Activated CD8-positive, alpha-beta memory T cell treated with anti-CD3 and anti-CD28 coated beads for 4 hours (primary cell): ENCODE data around the gene SLC12A7.

ENCODE experiments used
- DNase-seq, 2 donors: peaks; one replicate each; pipeline ENCODE4 v3.0.0-alpha.2; 2020; ENCODE audit warnings: low read depth in 2 of 2

The SLC12A7 gene

GRCh38 chr5:1019001-1019905 lies 92.6 kb downstream of the SLC12A7 start:
- DNase-seq = no peak

DNA sequence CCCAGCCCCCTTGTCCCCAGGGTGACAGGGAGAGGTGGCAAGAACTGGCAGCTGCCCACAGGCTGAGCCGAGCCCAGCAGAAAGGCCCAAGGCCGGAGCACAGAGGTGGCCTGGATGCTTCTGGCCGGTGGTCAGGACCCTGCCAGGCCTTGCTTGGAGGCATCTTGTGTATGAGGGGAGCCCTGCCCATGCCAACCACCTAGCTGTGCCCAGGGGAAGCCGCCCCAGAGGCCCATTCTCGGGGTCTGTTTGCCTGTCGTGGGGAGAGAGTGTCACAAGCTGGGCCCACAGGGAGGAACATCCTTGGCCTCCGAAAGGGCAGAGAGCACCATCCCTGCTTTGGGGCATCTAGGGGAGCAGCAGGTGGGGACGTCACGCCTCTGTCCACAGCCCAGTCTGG lies 93.3 kb downstream of the SLC12A7 start:
- DNase-seq = no peak

DNA sequence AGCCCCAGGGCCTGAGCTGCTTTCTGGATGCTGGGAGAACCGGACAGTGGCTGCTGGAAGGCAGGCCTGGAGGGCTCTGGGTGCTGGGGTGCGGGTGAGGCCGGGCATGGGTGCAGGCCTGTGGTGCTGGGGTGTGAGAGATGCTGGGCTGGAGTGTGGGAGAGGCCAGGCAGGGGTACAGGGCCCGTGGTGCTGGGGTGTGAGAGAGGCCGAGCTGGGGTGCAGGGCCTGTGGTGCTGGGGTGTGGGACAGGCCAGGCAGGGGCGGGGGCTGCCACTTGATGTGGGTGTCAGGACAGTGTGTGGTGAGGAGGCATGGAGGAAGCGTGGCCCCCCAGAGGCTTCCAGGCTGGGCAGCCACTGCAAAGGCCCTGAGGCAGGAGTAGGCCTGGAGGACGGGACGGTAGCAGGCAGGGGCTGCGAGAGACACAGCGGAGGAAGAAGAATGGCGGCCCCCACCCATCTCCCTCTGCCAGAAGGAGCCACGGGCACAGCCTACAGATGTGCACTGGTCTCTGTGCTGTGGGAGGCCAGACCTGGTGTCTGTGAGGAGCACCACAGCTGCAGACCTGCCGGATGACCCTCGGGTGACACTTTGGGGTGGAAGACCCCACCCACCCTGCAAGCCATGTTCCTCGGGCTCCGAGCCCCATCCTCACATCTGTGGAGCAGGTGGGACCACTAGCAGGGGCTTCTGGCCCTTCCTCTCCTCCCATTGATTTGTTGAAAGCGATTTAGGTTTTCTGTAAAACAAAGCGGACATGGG lies 94.0 kb downstream of the SLC12A7 start:
- no peak for DNase-seq

DNA sequence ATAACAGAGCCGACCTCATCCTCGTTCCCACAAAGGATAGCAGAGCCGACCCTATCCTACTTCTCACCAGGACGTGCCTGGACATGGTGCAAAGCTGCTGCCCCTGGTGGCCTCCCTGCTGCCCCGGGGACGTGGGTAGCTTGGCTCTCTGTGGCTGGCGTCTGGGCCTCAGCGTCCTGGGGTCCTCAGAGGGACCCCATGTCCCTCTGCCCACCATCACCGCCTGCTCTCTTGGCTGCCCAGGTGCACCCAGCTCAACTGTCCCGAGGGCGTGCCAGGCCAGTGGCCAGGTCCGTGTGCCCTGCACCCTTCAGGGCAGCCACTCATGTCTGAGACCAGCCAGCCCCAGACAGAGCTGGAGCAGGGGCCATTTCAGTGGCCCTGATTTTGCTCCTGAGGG lies 94.8 kb downstream of the SLC12A7 start:
- DNase-seq = no peak

DNA sequence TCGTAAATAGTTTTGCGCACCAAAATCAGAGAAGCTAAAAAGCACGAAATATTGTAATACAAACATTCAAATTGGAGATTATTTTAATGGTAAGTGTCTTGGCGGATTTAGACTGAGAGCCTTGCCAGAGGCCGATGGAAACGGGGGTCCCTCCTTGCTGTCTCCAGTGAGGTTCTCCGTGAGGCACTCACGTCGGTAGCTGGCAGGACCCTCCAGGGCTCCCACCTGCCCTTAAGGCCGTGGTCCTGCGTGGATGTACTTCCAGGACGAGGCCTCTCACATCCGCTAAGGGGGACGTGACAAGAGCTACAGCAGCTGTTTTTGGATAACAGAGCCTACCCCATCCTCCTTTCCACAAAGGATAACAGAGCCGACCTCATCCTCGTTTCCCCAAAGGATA lies 95.4 kb downstream of the SLC12A7 start:
- no peak for DNase-seq

DNA sequence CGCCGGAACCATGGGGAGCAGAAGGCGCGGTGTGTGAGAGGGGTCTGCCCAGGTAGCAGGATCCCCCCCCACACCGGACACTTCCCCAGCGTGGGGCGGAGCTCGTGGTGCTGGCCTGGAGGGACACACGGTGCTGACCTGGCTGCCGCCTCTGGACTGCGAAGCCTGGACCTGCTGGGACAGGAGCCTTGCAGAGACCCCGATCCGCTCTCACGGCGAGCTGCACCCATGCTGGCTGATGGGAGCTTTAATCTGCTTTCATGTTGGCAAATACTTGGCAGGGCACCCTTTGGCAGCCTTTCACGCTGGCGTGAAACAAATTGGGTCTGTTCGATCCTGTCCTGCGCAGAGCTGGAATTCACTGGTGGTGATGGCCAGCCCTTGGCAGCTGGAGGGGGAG lies 95.8 kb downstream of the SLC12A7 start:
- no peak for DNase-seq

- no peak for DNase-seq
Measured at GRCh38 chr5:1015507-1015906, 96.4 kb downstream of the SLC12A7 start.

DNA sequence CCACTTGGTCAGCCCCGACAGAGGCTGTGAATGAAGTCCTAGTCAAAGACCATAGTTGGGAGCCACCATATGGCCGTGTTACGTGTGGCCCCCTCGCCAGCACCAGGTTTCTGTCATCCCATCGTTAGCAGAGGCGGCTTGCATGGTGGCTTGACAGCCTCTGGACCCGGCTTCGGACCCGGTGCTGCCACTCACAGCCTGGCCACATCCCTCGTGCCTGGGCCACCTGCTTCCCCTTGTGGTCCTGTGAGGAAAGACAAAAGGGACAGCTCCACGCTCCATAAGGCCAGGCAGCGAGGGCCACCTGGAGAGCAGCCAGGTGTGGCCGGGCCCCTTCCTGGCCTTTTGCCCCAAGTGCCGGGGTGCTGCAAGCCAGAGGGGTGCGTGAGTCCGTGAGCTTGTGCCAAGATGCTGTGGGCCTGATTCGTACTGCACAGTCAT lies 97.1 kb downstream of the SLC12A7 start:
- DNase-seq = no peak

GRCh38 chr5:1014346-1014745 lies 97.5 kb downstream of the SLC12A7 start:
- no peak for DNase-seq

DNA sequence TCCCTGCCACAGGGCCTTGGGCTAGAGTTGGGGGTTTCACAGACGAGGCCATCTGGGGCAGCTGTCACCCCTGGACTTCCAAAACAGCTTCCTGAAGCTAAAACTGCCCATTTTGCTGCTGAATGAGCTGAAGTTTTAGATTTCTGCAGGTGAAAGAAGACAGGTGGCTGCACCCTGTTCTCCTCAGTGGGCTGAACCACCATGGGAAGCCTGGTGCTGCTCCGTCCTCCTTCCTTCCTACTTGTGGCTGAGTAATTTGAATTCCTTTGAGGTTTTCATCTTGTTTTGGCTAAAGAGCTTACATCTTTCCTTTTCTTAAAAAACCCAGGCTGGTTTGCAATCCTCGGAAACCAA lies 97.9 kb downstream of the SLC12A7 start:
- DNase-seq = no peak

- no peak for DNase-seq
Measured at GRCh38 chr5:1013238-1013947, 98.5 kb downstream of the SLC12A7 start.

GRCh38 chr5:1012900-1013237 lies 99.0 kb downstream of the SLC12A7 start:
- DNase-seq = no peak

- no peak for DNase-seq
Measured at GRCh38 chr5:1012313-1012841, 99.5 kb downstream of the SLC12A7 start.

GRCh38 chr5:1011741-1012312 lies 100.0 kb downstream of the SLC12A7 start:
- DNase-seq = no peak

GRCh38 chr5:1011226-1011631 lies 100.6 kb downstream of the SLC12A7 start:
- no peak for DNase-seq

DNA sequence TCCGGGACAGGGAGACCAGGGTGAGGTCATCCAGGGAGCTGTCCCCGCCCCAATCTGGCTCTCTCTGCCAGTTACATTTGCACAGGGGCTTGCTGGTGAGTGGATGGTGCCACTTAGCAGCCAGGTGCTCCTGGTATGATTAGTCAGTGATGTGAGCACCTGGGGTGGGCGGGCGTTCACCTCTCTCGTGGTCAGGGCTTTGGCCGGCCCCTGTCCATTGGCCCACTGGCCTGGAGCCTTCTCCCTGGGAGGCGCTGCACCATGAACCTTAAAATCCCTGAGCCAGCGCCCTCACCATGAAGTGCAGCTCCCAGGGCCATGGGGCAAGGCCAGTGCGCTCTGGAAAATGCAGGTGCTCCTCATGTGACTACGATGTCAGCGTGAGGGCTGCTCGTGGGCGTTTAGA lies 101.2 kb downstream of the SLC12A7 start:
- DNase-seq = no peak

DNA sequence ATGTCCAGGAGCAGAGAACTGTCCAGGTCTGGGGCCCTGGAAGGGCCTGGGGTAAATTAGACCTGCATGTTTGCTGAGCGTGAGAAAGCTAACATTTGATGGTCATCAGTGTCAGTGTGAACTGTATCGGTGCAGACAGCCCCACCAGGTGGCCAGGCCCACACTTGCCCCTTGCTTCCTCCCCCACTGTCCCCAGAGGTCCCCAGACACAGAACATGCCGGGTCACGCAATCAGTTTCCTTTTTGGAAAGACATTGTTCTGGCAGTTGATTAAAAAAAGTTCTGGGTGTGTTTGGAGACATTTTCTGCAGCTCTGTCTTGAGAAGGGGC lies 101.7 kb downstream of the SLC12A7 start:
- no peak for DNase-seq

GRCh38 chr5:1009359-1010180 lies 102.3 kb downstream of the SLC12A7 start:
- DNase-seq = no peak

DNA sequence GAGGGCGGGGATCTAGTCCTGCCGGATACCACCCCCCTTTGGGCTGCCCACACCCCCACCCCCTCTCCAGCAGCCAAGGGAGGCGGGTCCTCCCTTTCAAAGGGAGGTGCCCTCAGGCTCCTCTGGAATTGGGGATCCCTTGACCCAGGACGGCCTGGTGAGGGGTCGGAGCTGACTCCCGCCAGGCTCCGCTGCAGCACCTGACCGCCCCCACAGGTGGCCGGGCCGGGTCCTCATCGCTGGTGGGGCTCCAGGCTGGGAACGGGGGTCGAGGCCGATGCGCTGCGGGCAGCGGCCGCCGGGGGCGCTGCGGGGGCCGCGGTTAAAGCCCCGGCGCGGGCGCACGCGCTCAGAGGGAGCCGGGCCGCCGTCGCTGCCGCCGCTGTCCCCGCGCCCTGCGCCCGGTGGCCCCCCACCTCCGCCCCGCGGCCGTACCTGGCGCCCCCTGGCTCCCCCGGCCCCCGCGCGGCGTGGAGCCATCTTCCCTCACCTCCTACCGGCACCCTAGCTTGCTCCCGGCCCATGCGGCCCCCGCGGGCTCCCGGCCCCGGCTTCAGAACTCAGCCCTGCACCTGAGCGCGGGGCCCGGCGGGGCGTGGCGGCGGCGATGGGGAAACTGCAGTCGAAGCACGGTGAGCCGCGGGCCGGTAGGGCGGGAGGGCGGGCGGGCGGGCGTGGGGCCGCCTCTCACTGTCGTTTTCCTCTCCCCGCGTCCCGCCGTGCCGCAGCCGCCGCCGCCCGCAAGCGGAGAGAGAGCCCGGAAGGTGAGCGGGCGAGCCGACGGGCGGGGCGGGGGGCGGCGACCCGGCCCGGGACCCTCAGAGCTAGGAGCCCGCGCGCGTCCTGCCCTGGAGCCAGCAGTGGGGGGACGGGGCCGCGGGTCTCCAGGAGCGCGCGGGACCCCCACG lies 103.2 kb downstream of the SLC12A7 start, which contains the start of gene NKD2:
NKD2 (plus strand) TSS at position 352 of the 908 bp plus-strand sequence; CDS start at position 608, 256 bp downstream.
- no peak for DNase-seq
